Hematopoietic multipotent progenitor cell treated with erythropoietin and hydrocortisone succinate and interleukin-3 and kit ligand, for 6 days (in vitro differentiated cells): ENCODE measurements around the gene CDK5R2.

Experiments
- DNase-seq: peaks from one replicate; pipeline ENCODE4 v3.0.0-alpha.2; 2015

The CDK5R2 gene

DNA sequence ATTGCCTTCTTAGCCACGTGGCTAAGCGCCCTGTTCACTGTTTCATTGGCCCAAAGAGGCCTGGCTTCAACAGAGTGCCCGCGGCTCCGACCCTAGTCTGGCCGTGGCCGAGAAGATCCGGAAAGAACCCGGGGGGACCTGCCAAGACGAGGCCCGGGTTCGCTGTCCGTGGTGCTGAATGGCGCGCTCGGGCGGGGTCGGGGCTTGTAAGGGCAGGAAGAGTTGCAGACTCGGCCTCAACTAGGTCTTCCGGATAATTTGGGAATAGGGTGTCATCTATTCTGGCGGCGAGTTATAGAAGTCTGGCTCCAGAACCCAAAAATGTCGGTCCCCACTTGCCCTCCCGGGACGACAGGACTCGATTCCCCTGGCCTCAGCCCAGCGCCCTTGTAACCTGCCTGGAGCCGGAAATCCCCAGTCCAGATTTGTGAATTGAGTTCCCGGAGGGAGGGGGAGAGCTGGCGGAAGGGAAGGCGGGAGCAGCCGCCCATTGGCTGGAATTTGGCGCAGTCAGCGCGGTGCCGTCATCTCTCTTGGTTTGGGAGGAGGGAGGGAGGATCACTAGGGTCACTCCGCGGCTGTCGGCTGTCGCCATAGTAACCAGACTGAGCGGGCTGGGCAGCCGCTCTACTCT is 3.5 kb downstream of the CDK5R2 start:
- DNase-seq = peak; percentile 70

DNA sequence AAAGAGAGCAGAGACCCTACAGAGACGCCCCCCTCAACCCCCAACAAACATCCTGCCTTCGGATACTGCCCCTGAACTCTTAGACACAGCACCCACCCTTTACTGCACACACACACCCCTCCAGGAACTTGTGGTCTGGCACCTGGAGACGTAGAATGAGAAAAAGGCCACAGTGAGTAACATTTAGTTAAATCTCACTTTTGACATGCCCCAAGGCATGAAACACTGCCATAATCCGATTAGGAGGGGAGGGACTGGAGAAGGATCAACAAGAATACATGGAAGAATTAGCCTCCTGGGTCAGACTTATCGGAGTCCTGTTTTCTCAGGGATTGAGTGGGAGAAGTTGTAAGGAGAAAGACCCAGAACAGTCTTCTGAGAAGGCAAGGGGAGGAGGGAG is 4.1 kb downstream of the CDK5R2 start:
- no peak for DNase-seq

DNA sequence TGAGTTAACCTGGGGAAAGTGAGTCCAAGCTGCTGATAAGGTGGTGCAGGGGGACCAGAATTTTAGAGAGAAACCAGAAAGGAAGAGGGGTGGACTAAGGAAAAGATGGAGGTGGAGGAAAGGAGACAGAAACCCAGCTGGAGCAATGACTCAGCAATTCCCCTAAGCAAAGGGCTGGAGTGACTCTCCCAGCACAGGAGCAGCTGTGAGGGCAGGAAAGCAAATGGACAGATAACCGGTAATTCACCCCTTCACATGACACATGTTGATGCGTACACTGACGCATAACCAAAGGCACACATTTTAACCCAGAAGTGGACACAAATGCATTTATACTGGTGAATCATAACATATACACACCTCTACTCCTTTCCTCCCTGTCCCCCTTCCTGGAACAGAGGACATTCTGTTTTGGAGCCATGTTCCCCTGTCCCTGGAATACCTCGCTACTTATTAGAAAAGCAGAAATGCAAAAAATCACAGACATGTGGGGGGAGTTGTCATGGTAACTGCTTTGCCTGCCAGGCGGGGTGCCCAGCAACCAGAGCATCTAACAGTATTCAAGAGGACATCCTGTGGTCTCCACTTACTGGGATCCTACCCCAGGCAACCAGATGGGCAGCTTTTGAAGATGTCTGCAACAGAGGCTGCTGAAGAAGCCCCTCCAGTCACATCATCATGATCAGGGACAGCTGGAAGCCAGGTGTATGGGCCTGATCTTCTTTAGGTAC is 4.7 kb downstream of the CDK5R2 start:
- no peak for DNase-seq

DNA sequence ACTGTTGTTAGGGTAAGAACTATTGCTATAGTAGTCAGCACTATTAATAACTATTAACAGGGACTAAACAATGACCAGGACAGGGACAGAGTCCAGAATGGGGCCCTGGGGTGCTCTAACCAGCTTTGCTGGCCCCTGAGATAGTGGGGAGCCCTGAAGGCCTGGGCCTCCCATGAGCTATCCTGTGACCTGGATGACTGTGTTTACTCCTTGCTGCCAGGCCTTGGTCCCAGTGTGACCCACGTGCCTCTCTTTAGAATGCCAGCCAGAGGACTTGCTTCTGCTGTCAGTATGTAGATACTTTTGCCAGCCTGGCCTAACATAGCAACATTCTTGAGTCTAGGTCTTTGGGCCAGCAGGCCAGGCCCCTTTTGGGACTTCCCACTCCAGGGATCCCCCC is 11.4 kb downstream of the CDK5R2 start:
- no peak for DNase-seq

DNA sequence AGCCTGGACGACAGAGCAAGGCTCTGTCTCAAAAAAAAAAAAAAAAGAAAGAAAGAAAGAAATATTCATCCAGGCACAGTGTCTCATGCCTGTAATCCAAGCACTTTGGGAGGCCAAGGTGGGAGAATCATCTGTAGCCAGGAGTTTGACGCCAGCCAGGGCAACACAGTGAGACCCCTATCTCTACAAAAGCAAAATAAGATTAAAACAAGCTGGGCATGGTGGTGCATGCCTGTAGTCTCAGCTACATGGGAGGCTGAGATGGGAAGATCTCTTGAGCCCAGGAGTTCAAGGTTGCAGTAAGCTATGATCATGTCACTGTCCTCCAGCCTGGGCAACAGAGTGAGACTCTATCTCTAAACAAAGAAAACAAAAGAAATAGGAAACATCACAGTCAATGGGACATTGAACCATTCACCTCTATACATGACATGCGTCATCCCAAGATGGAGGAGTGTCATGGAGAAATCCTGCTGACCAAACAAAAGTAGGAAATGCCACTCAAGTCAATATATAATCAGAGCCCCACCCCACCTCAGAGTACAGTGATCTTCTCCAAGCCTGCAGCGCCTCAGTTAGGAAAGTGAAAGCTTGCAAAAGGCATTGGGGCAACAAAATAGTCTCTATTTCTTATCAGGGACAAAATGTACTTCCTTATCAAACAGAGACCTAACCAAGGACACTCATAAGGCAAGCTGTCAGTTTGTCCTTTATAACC is 15.8 kb downstream of the CDK5R2 start:
- no peak for DNase-seq

DNA sequence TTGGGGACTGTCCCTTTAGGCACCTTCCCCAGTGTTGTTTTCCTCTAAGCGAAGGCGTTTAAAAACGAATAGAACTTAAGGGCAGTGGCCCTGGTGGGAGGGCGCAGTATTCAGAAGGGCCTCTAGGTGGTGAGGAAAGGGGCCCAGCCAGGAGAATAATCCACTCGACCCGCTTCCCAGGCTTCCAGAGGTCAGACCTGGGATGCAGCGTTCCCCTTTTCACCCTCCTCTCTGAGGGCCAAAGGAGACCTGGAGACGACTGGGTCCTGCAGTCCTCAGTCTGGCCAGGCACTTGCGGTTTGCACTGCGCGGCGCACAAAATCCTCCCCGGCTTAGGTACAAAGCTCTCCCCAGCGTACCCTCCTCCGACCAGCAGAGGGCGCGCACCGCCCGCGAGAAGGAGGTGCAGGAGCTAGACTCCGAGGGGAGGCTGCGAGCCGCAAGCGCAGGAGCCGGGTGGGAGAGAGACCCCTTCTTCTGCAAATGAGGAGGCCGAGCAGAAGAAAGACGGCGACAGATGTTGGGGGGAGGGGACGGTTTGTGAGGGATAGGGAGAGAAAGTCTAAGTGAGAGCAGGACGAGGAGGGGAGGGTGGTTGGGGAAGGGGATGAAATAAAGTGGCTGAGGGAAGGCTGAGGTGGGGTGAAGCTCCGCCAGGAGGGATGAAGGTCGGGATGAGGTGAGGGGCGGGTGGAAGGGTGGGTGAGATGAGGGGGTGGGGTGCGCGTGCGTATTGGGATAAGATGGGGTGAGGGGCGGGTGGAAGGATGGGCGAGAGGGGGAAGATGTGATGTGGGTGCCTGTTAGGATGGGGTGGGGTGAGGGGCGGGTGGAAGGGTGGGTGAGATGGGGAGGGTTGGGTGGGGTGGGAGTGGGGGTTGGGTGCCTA is 20.6 kb downstream of the CDK5R2 start:
- DNase-seq = peak; percentile 86

DNA sequence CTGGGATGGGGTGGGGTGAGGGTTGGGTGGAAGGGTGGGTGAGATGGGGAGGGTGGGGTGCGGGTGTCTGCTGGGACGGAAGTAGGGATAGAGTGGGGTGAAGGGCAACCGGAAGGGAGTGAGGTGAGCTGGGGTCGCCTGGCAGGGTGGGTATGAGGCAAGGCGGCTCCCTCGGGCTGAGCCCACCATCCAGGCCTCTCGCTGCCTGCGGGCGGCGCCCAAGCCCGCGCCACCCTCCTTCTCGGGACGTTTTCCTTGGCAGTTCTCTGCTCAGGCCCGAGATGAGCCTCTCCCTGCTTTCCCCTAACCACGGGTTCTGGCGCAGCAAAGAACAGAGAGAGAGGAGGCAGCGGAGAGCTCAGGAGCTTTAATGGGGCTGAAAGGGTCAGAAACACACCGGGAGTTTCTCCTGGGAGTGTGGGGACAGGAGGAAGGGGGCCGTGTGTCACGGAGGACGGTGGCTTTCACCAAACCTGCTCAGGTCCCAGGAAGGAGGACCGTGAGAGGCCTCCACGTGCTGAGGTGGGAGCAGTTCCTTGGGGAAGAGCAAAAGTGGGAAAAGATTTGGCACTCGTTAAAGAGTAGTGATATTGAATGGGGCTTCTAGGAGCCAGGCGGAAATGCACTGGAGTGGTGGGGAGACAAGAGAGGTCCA is 21.4 kb downstream of the CDK5R2 start:
- DNase-seq = no peak

DNA sequence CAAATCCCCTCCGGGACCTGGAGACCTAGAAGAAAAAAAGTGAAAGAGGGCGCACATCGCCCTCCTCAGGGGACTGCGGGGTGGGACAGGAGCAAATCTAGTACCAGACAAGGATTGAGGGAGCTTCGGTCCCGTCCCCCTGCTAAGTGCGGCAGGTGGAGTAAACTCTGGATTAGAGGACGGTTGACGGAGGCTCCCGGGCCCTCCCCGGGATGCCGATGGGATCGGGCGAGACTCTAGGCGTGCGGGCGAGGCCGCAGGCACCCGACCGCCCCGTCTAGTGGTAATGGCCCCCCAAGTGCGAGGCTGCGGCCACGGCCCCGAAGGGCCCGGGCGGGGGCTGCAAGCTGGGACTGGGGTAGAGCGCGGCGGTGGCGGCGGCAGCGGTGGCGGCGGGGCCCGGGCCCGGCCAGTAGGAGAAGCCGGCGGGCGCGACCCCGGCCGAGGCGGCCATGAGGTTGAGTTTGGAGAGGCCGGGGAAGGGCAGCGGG is 22.0 kb downstream of the CDK5R2 start:
- DNase-seq = no peak

DNA sequence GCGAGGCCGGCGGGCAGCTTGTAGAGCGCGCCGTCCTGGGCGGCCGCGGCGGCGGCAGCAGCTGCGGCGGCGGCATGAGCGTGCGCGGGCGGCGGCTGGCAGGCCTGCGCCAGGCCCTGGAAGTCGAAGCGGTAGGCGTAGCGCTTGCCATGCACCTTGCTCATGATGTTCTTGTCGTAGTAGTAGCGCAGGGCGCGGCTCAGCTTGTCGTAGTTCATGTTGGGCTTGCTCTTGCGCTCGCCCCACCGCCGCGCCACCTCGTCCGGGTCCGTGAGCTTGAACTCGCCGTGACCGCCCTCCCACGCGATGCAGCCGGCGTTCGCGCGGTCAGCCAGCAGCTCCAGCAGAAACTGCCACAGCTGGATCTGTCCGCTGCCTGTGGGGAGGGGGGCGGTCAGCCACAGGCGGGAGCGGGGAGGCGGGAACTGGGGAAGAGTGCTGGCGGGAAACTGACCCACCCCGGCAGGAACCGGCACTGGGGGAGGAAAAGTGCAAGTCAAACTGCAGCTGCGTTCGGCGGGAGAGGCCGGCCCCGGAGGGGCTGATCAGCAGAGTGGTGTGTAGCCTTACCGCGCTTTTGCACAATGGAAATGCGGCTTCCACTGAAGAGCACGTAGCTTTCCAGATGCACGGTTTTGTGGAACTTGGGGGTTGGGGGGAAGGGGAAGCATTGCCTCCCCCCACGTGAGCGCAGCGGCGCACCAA is 22.6 kb downstream of the CDK5R2 start:
- DNase-seq = peak; percentile 48

DNA sequence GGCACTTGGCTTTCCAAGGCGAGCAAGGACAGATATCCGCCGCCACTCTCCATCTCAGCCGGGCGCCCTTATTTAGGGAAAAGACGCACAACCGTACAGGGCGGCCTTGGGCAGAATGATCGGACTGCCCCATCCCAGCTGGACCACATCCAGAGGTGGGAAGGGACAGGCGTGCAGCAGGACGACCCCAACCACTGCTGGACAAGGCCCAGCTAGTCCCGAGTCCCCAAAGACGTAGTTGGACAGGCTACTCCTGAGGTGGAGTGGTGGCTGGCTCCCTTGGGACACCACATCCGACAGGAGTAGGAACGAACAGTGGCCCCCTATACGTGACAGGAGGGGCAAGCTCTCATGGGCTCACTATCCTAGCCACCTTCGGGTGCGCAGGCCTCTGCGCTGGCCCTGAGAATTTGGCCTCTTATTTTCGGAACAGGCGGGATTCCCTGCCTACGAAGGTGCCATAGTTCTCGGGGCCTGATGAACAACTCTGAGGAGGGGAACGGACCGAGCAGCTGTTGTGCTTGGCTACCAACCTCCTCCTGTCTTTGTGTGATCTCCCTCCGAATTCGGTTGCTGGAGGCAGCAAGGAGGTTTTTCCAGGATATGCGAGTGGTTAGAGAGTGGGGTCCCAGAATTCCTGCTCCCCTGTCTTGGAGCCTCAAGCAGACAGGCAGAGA is 23.3 kb downstream of the CDK5R2 start:
- no peak for DNase-seq

DNA sequence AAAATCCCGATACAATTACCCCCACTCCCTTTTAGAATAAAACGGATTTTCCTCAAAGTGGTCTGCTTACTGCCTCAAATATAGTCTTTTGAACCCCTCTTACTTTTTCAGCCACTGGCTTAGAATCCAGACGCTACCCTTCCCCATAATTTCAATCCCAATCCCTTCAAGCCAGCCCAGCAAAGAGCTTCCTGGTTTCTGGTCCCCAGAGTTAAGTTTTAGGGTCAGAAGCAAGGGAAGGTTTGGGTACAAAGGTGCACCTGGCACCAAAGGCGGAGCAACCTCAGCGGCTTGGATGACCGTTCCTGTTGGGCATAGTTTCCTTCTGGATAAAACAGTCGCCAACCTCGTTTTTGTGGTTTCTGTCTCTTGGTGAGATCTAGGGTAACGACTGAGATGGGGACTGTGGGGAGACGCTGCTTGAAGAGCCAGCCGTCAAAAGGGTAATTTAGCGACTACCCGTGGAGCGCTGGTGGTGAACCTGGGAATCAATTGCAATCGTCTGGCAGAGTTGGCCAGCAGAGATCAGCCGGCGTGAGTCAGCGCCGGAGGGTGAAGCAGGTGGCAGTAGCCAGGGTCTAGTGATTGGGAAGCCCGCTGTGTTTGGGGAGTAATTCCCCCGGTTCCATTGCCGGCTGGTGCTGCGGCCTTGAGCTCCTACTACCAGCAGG is 23.9 kb downstream of the CDK5R2 start:
- DNase-seq = no peak

DNA sequence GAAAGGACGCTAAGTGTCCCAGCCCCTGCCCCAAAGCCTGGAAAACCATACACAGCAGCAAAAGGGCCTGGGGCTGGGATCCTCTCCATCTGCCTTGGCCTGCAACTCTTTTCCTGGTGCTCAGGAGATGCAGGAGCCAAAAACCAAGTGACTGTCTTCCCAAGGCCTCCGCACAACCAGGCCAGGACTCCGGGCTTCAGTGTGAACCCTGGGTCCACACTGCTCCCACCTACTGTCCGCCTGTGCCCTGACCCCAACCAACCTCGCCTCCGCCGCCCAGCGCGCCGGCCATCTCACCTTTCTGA is 24.4 kb downstream of the CDK5R2 start:
- no peak for DNase-seq

DNA sequence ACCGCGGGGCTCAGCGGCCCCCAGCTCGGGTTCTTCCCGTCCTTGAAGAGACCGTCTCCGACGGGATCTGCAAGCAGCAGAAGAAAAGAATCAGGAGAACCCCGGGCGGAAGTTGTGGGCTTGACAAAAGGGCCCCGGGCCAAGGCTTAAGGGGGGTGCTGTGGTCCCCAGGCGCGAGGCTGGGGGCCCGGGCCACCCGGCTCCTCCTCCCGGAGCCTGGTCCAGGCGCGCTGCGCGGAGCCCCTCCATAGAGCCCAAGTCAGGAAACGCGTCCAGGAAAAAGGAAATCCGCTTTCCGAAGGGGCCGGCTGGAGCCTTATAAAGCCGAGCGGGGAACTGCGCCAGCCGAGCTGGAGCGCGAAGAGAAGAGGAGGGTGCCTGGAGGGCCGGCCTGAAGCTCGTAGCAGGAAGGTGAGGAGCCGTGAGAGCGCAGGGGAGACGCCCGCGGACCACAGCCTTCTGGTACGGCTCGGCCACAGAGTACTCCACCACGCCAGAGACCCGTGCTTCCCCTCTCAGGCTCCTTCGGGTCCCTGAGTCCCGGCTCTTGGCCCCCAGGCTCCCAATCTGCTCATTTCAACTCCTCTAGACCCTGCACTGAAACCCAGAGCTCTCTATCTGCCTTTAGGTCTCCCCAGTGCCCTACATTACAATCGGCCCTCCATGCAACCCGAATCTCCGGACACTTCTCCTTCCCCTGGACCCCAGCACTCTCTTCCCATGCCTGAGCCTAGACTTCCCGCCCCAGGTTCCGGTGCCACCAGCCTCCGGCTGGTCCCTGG is 25.0 kb downstream of the CDK5R2 start:
- DNase-seq = no peak

DNA sequence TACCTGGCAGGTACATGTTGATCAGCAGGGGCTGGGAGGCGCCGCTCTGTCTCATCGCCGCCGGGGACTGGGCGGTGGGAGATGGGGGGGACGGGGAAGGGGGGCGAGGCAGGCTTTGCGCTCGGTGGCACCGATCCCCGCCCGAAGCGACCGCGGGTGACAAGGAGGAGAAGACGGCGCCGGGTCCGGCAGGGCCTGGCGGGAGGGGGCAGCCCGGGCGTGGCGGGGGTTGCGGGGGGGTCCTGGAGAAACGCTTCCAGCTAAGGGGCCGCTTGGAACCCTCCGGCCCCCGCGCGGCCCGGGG is 25.5 kb downstream of the CDK5R2 start, which contains the start of gene FEV:
Gene FEV (minus strand): TSS at position 164 of the 304 bp plus-strand sequence. CDS start 109 bp downstream, at position 55.
- DNase-seq = no peak

DNA sequence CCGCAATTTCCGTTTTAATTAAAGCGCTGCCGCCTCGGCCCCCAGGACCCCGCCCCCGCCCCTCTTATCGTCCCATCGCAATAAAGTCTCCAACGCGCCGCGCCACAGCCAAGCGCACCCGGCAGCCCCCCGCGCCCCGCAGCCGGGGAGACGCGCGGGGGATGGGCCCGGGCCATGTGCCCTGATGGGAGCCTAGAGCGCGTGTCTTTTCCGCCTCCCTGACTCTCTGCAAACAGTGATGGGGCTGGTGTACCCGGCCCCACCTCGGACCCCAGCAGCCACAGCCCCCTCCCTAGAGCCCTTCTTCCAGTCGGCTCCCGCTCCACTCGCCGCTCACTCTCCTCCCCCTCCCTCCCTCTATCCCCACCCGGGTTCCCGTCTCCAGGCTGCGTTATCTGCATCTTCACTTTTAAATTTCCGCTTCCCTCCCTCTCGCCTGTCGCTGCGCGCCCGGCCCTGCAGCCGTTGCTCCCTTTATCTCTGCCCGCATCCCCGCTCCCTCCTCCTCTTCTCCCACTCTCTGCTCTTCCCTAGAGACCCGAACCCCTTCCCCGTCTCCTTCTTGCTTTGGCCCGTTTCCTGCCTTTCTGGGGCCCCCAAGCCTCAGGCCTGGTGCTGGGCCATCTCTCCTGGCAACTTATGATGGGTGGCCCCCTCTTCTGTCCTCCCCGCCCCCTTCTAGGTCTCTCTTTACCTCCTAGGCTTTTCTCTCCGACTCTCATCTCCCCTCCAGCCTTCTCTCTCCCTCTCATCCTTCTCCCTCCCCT is 26.0 kb downstream of the CDK5R2 start:
- no peak for DNase-seq

DNA sequence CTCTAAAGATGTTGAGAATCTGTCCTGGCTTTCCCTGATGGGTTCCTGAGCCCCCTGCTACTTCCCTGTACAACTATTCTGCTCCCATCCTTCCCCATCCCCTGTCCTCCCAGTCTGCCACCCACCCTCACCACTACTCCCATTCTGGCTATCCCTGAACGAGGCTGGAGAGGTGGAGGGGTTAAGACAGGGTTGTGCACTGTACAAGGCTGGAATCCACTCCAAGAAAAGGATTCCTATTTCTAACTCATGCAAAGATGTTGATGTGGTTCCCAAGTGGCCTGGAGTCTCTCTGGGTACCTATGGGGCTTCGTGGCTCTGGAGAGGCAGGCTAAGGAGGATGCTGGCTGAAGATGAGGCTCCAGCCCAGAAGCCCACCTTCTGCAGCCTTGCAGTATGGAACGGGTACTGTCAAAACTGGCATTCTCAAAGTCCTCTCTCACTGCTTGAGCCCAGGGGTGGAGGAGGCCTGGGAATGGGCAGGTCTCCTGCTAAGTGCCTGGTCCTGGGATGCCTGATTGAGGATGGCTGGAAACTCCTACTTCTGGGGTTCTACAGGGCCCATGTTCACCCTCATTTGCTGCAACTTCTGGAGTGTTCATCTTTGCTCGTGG is 26.8 kb downstream of the CDK5R2 start:
- no peak for DNase-seq

DNA sequence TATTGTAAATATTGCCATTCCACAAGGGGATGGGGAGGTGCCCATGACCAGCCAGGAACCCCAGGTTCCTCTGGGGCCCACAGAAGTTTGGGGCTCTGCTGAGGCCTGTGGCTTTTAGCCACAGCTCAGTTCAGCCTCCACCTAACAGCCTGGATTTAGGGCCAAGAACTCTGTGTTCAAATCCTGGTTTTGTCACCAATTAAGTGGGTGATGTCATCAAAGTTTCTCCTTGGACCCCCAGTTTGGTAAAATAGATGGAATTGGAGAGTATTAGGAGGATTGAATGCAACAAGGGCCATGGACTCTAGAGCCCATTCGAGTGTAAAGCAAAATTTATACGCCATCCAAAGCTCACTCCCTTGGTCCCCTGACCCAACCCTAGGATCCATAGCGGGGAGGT is 28.7 kb downstream of the CDK5R2 start:
- DNase-seq = no peak

DNA sequence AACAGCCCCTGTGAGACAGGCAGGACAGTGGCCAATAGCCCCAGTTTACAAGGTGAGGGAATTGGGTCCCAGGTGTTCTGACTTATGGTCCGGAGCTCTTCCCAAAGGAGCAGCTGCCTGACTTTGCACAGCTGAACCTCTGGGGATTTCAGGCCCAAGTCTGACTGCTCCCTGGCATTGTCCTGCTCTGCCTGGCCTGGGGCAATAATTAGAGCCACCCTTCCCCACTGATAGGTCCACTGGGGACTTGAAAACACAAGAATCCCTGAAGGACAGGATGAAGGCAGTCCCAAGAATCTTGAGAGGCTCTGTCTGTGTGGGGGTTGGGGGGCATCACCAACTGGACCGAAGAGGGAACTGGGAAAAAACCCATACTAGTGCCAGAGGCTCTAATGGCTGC is 29.2 kb downstream of the CDK5R2 start:
- no peak for DNase-seq

DNA sequence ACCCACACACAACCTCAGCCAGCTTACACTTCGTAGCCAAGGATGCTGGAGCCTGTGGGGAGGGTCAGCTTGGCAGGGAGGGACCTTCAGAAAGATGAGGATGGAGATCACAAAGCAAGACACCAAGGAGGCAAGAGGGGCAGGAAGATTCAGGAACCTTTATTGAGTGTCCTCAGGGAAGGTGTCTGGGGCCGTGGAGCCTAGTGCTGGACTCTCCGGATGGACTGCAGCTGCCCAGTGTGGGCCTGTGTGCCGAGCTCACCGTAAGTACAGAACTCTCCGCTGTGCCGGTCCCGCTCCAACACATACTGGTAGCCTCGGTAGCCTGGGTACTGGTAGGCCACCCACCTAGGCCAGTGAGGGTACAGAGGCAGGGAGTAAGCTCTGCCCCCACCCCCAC is 30.6 kb downstream of the CDK5R2 start:
- DNase-seq = no peak
